SK-N-SH treated with all-trans-retinoic acid at 6 μM for 48 hours (cell line): ENCODE data around the gene GRK2.

Experiments used
- ARNTL ChIP-seq: fragments of 450-650 bp; formaldehyde crosslinking; IDR thresholded peaks from 2 replicates; pipeline ENCODE4 v1.5.0; 2020; ENCODE audit warnings: low read depth, mild to moderate bottlenecking, moderate library complexity, borderline replicate concordance
- BACH2 ChIP-seq: fragments of 250-450 bp; sonication (Bioruptor Pico); IDR thresholded peaks from 2 replicates; pipeline ENCODE4 v1.9.0; 2021; ENCODE audit warnings: mild to moderate bottlenecking, borderline replicate concordance
- ESRRG ChIP-seq: fragments of 250-450 bp; sonication (Bioruptor Pico); IDR thresholded peaks from 2 replicates; pipeline ENCODE4 v1.6.1; 2021; ENCODE audit warnings: mild to moderate bottlenecking
- GLIS3 ChIP-seq: fragments of 250-450 bp; sonication (Bioruptor Pico); IDR thresholded peaks from 2 replicates; pipeline ENCODE4 v1.5.0; 2020; ENCODE audit warnings: mild to moderate bottlenecking, moderate library complexity
- OSR1 ChIP-seq: fragments of 250-450 bp; sonication (Bioruptor Pico); IDR thresholded peaks from 2 replicates; pipeline ENCODE4 v1.8.0; 2022; ENCODE audit warnings: moderate library complexity, mild to moderate bottlenecking, inconsistent platforms
- POU6F1 ChIP-seq: fragments of 250-450 bp; sonication (Bioruptor Pico); IDR thresholded peaks from 2 replicates; pipeline ENCODE4 v1.8.0; 2021; ENCODE audit warnings: low read depth, mild to moderate bottlenecking, moderate library complexity, borderline replicate concordance
- SNAI2 ChIP-seq: fragments of 250-450 bp; sonication (Bioruptor Pico); IDR thresholded peaks from 2 replicates; pipeline ENCODE4 v1.5.0; 2020; ENCODE audit warnings: mild to moderate bottlenecking, moderate library complexity
- TOX ChIP-seq: fragments of 250-450 bp; sonication (Bioruptor Pico); IDR thresholded peaks from 2 replicates; pipeline ENCODE4 v1.8.0; 2021; ENCODE audit warnings: mild to moderate bottlenecking, moderate library complexity, borderline replicate concordance
- TSHZ2 ChIP-seq: fragments of 250-450 bp; sonication (Bioruptor Pico); IDR thresholded peaks from 2 replicates; pipeline ENCODE4 v1.5.0; 2020; ENCODE audit warnings: mild to moderate bottlenecking, moderate library complexity
- ZC3H10 ChIP-seq: fragments of 250-450 bp; sonication (Bioruptor Pico); IDR thresholded peaks from 2 replicates; pipeline ENCODE4 v1.5.1; 2021; ENCODE audit warnings: mild to moderate bottlenecking, moderate library complexity
- ZFP30 ChIP-seq: fragments of 450-650 bp; formaldehyde crosslinking; IDR thresholded peaks from 2 replicates; pipeline ENCODE4 v1.5.0; 2022; ENCODE audit warnings: mild to moderate bottlenecking, moderate library complexity
- ZNF565 ChIP-seq: fragments of 450-650 bp; formaldehyde crosslinking; conservative IDR thresholded peaks from 2 replicates; pipeline ENCODE4 v1.5.0; 2020; ENCODE audit warnings: low read depth, mild to moderate bottlenecking, moderate library complexity
- ZNF8 ChIP-seq: fragments of 450-650 bp; formaldehyde crosslinking; IDR thresholded peaks from 2 replicates; pipeline ENCODE4 v1.5.0; 2020; ENCODE audit warnings: mild to moderate bottlenecking, moderate library complexity

DNA sequence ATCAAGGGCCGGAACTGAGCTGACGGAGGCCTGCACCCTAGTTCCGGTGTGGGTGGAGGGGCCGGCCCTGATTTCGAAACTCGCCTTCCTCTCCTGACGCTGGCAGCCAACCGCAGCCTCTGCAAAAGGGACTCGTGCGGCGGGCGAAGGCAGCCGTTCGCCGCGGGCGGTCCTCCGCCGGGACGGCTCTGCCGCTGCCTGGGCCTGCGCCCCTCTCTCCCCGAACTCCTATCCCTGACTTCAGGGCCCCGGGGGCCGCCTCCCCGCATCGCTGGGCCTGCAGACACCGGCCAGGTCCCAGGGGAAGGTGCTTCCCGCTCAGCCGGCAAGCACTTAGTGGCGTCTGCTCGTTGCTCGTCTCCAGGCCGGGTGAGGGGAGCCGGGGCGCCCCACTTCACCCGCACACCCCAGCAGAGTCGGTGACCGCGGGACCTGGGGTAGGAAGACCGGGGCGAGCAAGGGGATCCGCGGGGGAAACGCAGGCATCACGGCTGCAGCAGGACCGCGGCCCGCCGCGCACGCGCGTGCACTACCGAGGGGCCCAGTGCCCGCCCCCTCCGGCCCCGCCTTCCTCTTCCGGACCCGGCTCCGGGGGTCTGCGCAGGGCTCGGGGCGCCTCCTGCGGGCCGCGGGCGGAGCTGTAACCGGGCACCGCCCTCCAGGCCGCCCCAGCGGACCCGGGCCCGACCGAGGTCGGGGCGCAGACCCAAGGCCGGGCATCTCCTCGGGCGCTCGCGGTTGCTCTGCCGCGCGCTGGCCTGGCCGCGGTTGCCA, 22.4 kb downstream of the GRK2 start:
- TF ChIP-seq SNAI2 (CRISPR knock-in tag), result 0 out of 2 replicates have a peak, but pooled peaks have one; percentile 29
- no peak for TF ChIP-seq POU6F1 (CRISPR knock-in tag)
- no peak for TF ChIP-seq GLIS3 (CRISPR knock-in tag)
- TF ChIP-seq BACH2 (CRISPR knock-in tag), result no peak
- no peak for TF ChIP-seq ZC3H10
- TF ChIP-seq ZNF565 (CRISPR knock-in tag), result no peak
- no peak for TF ChIP-seq ZNF8 (CRISPR knock-in tag)
- no peak for TF ChIP-seq ARNTL
- no peak for TF ChIP-seq ZFP30 (CRISPR knock-in tag)
- TF ChIP-seq TOX (CRISPR knock-in tag), result no peak
- 0 out of 2 replicates have a peak, but pooled peaks have one; percentile 20 for TF ChIP-seq TSHZ2 (CRISPR knock-in tag)
- TF ChIP-seq OSR1 (CRISPR knock-in tag), result no peak
- 0 out of 2 replicates have a peak, but pooled peaks have one; percentile 73 for TF ChIP-seq ESRRG
